Upper lobe of right lung (tissue), 1 donor: ENCODE measurements around the gene MYO7B. TPM values are rescaled to one million over a fixed set of nuclear protein-coding genes. Genes with fewer than 3 reads are reported as not detected.
A peak's percentile ranks its signal among the peaks of the same experiment; 100 is the strongest.

ENCODE experiments used
- ATAC-seq: fragments of 200-7000 bp; cut with Tn5 transposase; one replicate; pipeline ENCODE4 v1.9.1; 2020; ENCODE audit warnings: mild to moderate bottlenecking, moderate library complexity
- DNase-seq: peaks from one replicate; pipeline ENCODE4 v3.0.0-alpha.2; 2020
- H3K27ac ChIP-seq: fragments of 200-600 bp; one replicate; pipeline ENCODE4 v1.8.0; 2022
- H3K27me3 ChIP-seq: fragments of 200-600 bp; one replicate; pipeline ENCODE4 v1.8.0; 2022; ENCODE audit warnings: mild to moderate bottlenecking
- H3K36me3 ChIP-seq: fragments of 200-600 bp; one replicate; pipeline ENCODE4 v1.8.0; 2022
- H3K4me1 ChIP-seq: fragments of 200-600 bp; one replicate; pipeline ENCODE4 v1.8.0; 2022
- H3K4me3 ChIP-seq: fragments of 200-600 bp; one replicate; pipeline ENCODE4 v1.8.0; 2022; ENCODE audit warnings: mild to moderate bottlenecking
- H3K9me3 ChIP-seq: fragments of 200-600 bp; one replicate; pipeline ENCODE4 v1.8.0; 2022
- CTCF ChIP-seq: fragments of 200-600 bp; IDR thresholded peaks from one replicate; pipeline ENCODE4 v1.8.0; 2022; ENCODE audit warnings: antibody characterized with exemption
- intact Hi-C: fragments of 100-400 bp; cut with DNase I; formaldehyde crosslinking; loops from one replicate; pipeline ENCODE4 v1.11.0; 2022
- total RNA-seq: library from RNA; stranded (reverse); fragmentation: NEBNext Ultra II Directional; extraction: Animal tissue kit (Norgen Biotek cat#: 25700); gene quantifications from one replicate; pipeline ENCODE4 v1.2.1, GENCODE V29; 2021
- donor health status: DM: no; HTN: yes; CAD: no; lungs with severe emphysema.

MYO7B gene
- total RNA-seq, 1 donor from 2014 or later: 2.2 TPM

- peak overlapping the region; percentile 72 for H3K4me3 ChIP-seq
- H3K36me3 ChIP-seq: no peaks in the 10 kb centered on the region
- H3K27ac ChIP-seq: peak overlapping the region; percentile 86
- intact Hi-C loops: no loop called here
- no peaks in the 10 kb centered on the region for H3K9me3 ChIP-seq
- TF ChIP-seq CTCF: no peak
- H3K27me3 ChIP-seq: no peaks in the 10 kb centered on the region
- H3K4me1 ChIP-seq: peaks cover 29% of the 10 kb centered on the region
- DNase-seq (no peak), ATAC-seq (peak; percentile 63)
Observed at GRCh38 chr2:127674241-127675209, 139.0 kb downstream of the MYO7B start.

GRCh38 chr2:127675331-127676261, 140.1 kb downstream of the MYO7B start, which contains the start of gene LIMS2:
Gene LIMS2 (minus strand): TSS chr2:127675530. CDS start chr2:127675024, 506 bp downstream.
- Histone ChIP-seq H3K9me3 (no peaks in the 10 kb centered on the region), H3K4me1 (peaks cover 29% of the 10 kb centered on the region), H3K36me3 (no peaks in the 10 kb centered on the region), H3K4me3 (peak within 1 kb of the TSS; percentile 72), H3K27ac (peak within 1 kb of the TSS; percentile 86), H3K27me3 (no peaks in the 10 kb centered on the region)
- TF ChIP-seq CTCF: peak; percentile 21
- ATAC-seq (peak; percentile 50), DNase-seq (peak; percentile 80)
- intact Hi-C loops: no loop called here

GRCh38 chr2:127676906-127677305, 141.4 kb downstream of the MYO7B start:
- Histone ChIP-seq H3K4me1 (peaks cover 38% of the 10 kb centered on the region), H3K27me3 (no peaks in the 10 kb centered on the region), H3K9me3 (no peaks in the 10 kb centered on the region), H3K27ac (no peak overlapping the region), H3K36me3 (no peaks in the 10 kb centered on the region), H3K4me3 (no peak overlapping the region)
- ATAC-seq: peak; percentile 21
- TF ChIP-seq CTCF: no peak
- DNase-seq: no peak
- intact Hi-C loops: no loop called here

- intact Hi-C loops: no loop called here
- no peak for ATAC-seq
Observed at GRCh38 chr2:127678531-127678930, 143.0 kb downstream of the MYO7B start.

More at GRCh38 chr2:127678531-127678930, 143.0 kb downstream of the MYO7B start:
- Histone ChIP-seq H3K36me3 (no peaks in the 10 kb centered on the region), H3K27ac (no peak overlapping the region), H3K4me1 (peaks cover 26% of the 10 kb centered on the region), H3K9me3 (no peaks in the 10 kb centered on the region), H3K4me3 (no peak overlapping the region), H3K27me3 (no peaks in the 10 kb centered on the region)
- TF ChIP-seq CTCF: no peak
- no peak for DNase-seq
